ENCODE results near the gene MICOS13.
A peak's percentile ranks its signal among the peaks of the same experiment; 100 is the strongest.
"Not testable (repeated sequence)": the region's sequence is repeated elsewhere in the genome, so short reads cannot be mapped to it uniquely, and the experiment has no call there.

MICOS13 gene, protein sequence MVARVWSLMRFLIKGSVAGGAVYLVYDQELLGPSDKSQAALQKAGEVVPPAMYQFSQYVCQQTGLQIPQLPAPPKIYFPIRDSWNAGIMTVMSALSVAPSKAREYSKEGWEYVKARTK

DNA sequence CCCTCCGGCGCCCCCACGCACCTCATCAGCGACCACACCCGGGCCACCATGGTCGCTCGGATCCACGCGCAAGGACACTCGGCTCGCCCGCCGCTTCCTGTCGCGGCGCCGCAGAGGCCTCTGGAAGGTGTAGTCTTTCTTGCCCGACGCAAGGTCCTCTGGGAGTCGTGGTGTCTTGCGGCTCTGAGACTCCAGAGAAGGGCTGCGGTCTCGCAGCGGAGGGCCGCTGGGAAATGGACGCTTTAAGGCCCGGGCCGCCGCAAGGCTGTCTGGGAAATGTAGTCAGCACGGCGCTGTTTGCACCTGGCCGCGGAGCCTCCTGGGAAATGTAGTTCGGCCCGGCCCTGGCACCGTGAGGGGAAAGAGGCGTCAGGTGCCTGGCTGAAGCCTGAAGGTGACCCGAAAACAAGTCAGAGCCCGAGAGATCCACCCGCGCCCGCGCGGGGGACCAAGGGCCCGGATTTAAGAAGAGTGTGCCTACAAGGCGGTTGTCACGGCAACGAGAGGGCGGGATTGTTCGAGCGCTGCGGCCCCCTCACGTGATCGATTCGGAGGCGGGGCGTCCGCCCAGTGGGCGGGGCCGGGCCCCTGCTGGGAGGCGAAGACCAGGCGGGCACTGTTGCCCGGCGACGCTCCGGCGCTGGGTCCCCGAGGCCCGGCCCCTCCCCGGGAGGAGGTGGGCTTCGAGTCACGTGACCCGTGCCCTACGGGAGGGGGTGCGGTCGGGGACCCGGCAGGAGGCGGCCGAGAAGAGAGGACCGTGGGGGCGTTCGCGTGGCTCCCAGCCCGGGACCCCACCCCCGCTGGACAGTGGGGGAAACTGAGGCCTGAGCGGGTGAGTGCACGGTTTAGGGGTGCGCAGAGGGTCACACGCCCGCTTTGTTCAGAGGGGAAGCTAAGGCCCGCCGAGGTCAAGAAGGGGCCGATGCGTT is at the start of gene MICOS13, which contains the start of gene HSD11B1L:
MICOS13 (minus strand) TSS at position 80 of the 932 bp plus-strand sequence; CDS start at position 50, 30 bp downstream.
HSD11B1L (plus strand) TSS at position 591 of the 932 bp plus-strand sequence. CDS start 3,806 bp downstream, outside the sequence.
- DNase-seq = peak; percentile 98

DNA sequence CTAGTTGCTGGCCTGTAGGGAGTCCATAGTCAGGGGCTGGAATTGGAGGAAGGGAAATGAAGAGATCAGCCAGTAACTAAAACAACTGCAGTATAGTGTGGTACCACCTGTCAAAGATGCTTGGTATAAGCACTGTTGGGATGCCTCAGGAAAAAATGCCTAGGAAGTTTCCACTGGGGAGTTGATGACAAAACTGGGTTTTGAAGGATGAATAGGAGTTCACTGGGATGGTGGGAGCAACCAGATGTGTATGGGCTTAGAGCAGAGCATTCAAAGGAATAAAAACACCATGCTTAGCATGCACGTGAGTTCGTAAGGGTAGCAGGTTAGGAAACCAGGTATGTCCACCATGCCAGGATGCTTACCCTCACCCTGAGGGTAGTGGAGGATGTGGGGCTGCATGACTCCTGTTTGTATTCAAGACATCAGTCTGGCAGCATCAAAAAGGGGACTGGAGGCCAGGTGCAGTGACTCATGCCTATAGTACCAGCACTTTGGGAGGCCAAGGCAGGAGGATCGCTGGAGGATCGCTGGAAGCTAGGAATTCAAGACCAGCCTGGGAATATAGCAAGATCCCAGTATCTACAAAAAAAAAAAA is 47.2 kb upstream of the MICOS13 start:
- no peak for DNase-seq

DNA sequence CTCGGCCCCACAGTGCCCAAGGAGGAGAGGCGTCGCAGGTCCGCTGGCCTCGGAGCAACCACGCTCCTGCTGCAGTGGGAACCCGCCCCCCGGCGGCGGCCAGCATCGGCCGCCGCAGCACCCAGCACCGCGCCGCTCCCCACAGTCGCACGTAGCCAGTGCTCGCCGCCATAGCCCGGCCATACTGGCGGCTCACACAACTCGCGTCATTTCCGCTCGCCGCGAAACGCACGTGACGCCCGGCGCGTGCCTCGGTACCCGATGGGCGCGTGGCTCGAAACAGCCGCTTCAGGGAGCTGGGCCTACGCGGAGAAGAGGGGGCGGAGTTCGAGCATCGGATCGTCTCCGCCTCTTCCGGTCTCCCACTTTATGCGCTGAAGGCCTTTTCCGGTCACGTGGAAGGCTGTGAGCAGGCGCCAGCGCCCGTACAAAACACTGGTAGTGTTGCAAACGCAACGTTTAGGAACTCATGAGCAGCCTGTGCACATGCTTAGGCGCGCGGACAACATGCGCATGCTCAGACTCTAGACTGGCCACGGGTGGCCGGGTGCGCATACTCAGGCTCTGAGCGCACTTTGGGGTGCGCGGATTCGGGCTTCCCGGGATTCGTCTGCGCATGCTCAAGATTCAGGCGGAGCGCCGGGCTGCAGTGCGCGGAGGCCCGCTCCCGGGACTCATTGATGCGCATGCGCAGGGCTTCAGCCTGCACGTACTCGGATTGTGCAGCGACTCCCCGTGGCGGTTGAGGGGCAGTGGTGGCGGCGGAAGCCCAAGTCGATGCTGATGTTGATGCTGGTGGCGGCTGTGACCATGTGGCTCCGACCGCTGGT is 39.9 kb upstream of the MICOS13 start, which contains the start of the genes CATSPERD and LONP1:
CATSPERD (plus strand) TSS at position 677 of the 830 bp plus-strand sequence; CDS start at position 778, 101 bp downstream.
LONP1 (minus strand) TSS at position 186 of the 830 bp plus-strand sequence; CDS start at position 172, 14 bp downstream.
- peak; percentile 98 for DNase-seq

- no peak for DNase-seq
These were observed 39.1 kb upstream of the MICOS13 start for GRCh38 chr19:5719274-5719960.

DNA sequence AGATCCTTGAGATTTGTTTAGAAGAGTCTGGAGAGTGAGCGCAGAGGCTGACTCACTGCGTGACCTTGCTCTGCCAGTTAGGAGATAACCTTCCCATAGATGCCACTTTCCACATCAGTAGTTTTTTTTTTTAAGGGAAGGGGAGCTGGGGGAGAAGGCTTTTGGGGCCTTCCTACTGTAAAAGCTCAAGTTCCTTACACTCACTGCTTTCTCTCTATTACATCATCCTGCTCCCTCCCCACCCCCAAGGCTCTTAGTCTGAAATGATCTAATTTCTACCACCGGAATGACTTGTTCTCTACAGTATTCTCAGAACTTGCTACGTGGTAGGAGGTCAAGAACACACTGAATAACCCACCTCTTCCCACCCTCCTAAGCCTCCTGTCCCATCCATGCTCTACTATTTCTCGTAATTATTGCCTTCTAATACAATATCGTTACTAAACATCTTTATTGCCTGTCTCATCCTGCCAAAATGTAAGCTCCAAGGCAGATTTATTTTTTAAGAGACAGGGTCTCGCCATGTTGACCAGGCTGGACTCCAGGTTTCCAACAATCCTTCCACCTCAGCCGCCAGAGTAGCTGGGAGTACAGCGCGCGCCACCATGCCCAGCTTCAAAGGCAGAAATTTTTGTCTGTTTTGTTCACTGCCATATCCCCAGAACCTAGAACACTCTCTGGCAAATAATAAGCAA is 38.4 kb upstream of the MICOS13 start:
- DNase-seq = no peak

GRCh38 chr19:5718037-5718578 is 37.8 kb upstream of the MICOS13 start:
- DNase-seq = no peak

DNA sequence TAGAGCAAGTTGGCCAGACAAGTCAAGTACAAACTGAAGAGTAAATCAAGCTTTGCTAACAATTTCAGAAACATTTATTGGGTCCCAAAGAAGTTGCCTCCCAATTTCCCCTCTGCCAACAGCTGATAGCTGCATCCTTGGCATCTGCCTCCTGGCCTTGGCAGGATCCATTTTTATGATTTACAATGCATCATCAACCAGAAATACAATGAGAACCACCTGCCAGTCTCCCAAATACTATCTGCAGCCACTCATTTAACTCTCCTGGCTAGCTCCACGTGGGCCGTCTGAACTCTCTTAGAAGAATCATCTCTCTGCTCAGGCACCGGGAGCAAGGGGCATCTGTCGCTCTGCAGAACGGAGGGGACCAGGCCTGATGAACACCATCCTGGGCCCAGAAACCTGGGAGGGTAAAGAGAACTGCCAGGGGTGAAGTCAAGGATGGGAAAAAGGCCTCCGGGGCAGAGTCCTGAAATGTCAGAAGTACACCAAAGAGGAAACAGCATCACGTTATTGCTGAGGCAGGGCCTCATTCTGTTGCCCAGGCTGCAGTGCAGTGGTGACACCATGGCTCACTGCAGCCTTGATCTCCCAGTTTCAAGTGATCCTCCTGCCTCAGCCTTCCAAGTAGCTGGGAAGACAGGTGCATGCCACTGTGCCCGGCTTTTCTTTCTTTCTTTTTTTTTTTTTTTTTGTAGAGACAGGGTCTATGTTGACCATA is 37.1 kb upstream of the MICOS13 start:
- no peak for DNase-seq

- no peak for DNase-seq
These were observed 34.5 kb upstream of the MICOS13 start for GRCh38 chr19:5714816-5715215.

GRCh38 chr19:5713228-5713627 is 32.9 kb upstream of the MICOS13 start:
- no peak for DNase-seq

- no peak for DNase-seq
These were observed 31.4 kb upstream of the MICOS13 start for GRCh38 chr19:5711713-5712161.

DNA sequence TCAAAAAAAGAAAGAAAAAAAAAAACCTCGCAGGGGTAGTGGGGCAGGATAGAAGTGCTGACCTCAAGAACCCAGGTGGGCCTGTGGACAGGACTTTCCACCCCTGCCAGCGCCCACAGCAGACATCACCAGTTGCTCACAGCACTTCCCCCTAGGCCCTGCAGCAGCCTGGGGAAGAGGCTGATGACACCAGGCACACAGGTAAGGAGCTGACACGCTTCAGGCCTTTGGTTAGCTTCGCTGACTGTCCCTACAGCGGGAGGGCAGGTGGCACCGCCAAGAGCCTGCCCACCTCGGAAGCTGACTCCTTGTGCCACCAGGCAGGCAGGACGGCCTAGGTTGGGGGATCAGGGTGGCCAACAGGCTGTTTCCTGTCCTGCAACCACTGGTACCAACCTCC is 30.7 kb upstream of the MICOS13 start:
- DNase-seq = no peak

- DNase-seq = no peak
These were observed 27.6 kb upstream of the MICOS13 start for GRCh38 chr19:5707576-5708575.

GRCh38 chr19:5706876-5707573 is 26.7 kb upstream of the MICOS13 start:
- DNase-seq = no peak

DNA sequence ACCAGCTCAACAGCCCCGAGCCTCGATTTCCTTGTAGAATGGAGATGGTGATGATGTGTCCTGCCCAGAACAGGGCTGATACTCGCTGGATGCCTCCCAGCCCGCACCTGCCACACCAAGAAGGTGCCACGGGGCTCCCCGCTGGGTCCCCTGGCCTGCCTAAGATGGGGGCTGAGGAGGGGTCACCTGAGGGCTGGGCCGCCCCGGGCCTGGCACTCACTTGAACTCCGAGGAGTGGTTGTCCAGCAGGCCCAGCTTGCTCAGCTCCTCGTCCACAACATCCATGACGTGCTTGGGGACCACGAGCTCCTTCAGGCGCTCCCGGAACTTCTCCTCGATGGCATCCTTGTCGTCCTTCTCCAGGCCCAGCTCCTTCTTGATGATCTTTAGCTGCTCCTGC is 25.2 kb upstream of the MICOS13 start:
- DNase-seq = no peak

DNA sequence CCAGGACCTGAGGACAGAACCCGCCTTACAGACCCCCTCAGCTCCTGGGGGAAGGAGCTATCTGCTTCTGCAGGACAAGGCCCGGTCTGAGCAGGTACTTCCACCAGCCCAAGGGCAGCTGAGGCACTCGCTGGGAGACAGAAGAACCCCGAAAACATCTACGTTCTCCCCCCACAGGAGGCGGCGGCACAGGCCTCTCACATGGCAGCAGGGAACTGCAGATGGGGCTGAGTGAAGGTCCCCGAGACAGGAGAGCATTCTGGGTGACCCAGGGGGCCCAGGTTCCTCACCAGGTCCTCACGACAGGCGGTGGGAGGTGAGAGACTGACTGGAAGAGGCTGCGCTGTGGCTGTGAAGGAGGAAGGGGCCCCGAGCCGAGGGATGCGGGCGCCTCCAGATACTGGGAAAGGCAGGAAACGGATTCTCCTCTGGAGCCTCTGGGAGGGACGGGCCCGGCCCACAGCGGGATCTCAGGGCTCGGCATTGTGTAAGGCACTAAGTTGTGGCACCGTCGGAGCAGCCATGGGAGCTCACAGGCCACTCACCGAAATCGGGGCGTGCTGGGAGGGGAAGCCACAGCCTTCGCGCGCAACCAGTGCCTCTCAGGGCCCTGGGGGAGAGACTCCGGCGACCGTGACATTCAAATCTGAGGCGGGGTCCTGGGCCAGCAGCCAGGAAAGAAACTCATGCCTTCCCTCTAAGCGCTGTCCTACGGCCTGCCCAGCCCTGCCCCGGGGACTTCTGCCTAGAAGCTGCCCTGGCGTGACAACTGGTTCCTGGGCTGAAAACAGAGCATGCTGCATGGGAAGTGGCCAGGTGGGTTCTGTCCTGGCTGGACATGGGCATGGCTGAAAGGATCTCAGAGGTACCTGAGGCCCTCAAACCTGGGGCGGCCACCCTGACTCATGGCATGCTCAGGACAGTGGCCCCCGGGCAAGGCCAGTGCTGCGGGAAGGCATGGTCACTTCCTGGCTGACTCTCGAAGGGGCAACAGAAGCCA is 23.8 kb upstream of the MICOS13 start:
- no peak for DNase-seq

- not testable (repeated sequence) for DNase-seq
These were observed 21.7 kb upstream of the MICOS13 start for GRCh38 chr19:5702053-5702410.
